Measurements from ENCODE around the gene TMPRSS13.
"Not testable (repeated sequence)": the region's sequence is repeated elsewhere in the genome, so short reads cannot be mapped to it uniquely, and the experiment has no call there.

Gene TMPRSS13

GRCh38 chr11:117929142-117929915, at the start of gene TMPRSS13:
TMPRSS13 (minus strand) TSS chr11:117929402; CDS start chr11:117929307, 95 bp downstream.
- DNase-seq = no peak

GRCh38 chr11:117978991-117979390, 49.8 kb upstream of the TMPRSS13 start:
- DNase-seq = no peak

GRCh38 chr11:117978291-117978910, 49.2 kb upstream of the TMPRSS13 start:
- not testable (repeated sequence) for DNase-seq

- not testable (repeated sequence) for DNase-seq
Measured at GRCh38 chr11:117977612-117978264, 48.5 kb upstream of the TMPRSS13 start.

- no peak for DNase-seq
Measured at GRCh38 chr11:117977029-117977428, 47.8 kb upstream of the TMPRSS13 start.

- DNase-seq = no peak
Measured at GRCh38 chr11:117976445-117976844, 47.2 kb upstream of the TMPRSS13 start.

GRCh38 chr11:117973503-117973860, 44.3 kb upstream of the TMPRSS13 start:
- no peak for DNase-seq

GRCh38 chr11:117972629-117973502, 43.7 kb upstream of the TMPRSS13 start:
- no peak for DNase-seq

- DNase-seq = no peak
Measured at GRCh38 chr11:117972044-117972443, 42.8 kb upstream of the TMPRSS13 start.

GRCh38 chr11:117970400-117971024, 41.3 kb upstream of the TMPRSS13 start:
- DNase-seq = no peak

GRCh38 chr11:117969160-117969991, 40.2 kb upstream of the TMPRSS13 start:
- no peak for DNase-seq

GRCh38 chr11:117966908-117967307, 37.7 kb upstream of the TMPRSS13 start:
- DNase-seq = no peak

- DNase-seq = no peak
Measured at GRCh38 chr11:117962826-117963225, 33.6 kb upstream of the TMPRSS13 start.

- DNase-seq = no peak
Measured at GRCh38 chr11:117961896-117962295, 32.7 kb upstream of the TMPRSS13 start.

- no peak for DNase-seq
Measured at GRCh38 chr11:117960406-117960805, 31.2 kb upstream of the TMPRSS13 start.

- DNase-seq = no peak
Measured at GRCh38 chr11:117959438-117960149, 30.4 kb upstream of the TMPRSS13 start.

- DNase-seq = no peak
Measured at GRCh38 chr11:117958949-117959348, 29.7 kb upstream of the TMPRSS13 start.

GRCh38 chr11:117953024-117953671, 23.9 kb upstream of the TMPRSS13 start:
- DNase-seq = no peak

- DNase-seq = peak in 1 of 4 experiments; percentile 17
Measured at GRCh38 chr11:117950993-117951961, 22.1 kb upstream of the TMPRSS13 start.

All from activated CD4-positive, CD25-positive, alpha-beta regulatory T cell (primary cell).